Measurements from ENCODE around the gene SUMO3. TPM values are rescaled to one million over a fixed set of nuclear protein-coding genes. Genes with fewer than 3 reads are reported as not detected.

SUMO3 gene
- total RNA-seq, 1 donor from 2014 or later, result 69.0 TPM

DNA sequence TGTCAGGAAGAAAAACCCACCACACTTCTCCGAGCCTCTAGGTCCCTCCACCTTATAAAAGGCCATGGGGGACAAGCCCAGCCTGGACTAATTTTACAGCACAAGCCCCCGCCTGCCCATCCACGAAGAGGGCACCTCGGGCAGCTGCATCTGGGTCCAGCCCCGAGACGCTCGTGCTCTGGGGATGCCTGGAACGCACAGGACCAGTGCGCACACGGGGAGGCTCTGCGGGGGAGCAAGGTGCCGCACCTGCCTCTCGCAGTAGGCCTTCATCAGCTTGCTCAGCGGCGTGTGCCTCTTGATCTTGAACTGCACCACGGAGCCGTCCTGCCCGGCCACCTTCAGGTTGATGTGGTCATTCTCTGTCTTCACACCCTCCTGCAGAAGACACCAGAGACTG lies 4.1 kb downstream of the SUMO3 start:
- Mint-ChIP-seq H3K9me3 (ENCODE audit: unreplicated experiment) (no peaks in the 10 kb centered on the region), H3K4me1 (ENCODE audit: unreplicated experiment) (peaks cover 8% of the 10 kb centered on the region), H3K27ac (ENCODE audit: unreplicated experiment) (no peak overlapping the region), H3K27me3 (ENCODE audit: unreplicated experiment) (no peaks in the 10 kb centered on the region), H3K4me3 (ENCODE audit: unreplicated experiment) (no peak overlapping the region), H3K36me3 (ENCODE audit: low read depth, unreplicated experiment) (peaks cover 22% of the 10 kb centered on the region)
- no peak for DNase-seq (ENCODE audit: low spot score)
- TF ChIP-seq, protein P1, sequence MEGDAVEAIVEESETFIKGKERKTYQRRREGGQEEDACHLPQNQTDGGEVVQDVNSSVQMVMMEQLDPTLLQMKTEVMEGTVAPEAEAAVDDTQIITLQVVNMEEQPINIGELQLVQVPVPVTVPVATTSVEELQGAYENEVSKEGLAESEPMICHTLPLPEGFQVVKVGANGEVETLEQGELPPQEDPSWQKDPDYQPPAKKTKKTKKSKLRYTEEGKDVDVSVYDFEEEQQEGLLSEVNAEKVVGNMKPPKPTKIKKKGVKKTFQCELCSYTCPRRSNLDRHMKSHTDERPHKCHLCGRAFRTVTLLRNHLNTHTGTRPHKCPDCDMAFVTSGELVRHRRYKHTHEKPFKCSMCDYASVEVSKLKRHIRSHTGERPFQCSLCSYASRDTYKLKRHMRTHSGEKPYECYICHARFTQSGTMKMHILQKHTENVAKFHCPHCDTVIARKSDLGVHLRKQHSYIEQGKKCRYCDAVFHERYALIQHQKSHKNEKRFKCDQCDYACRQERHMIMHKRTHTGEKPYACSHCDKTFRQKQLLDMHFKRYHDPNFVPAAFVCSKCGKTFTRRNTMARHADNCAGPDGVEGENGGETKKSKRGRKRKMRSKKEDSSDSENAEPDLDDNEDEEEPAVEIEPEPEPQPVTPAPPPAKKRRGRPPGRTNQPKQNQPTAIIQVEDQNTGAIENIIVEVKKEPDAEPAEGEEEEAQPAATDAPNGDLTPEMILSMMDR (IDR thresholded peaks at IDR 0.05; ENCODE audit: unreplicated experiment), result no peak

DNA sequence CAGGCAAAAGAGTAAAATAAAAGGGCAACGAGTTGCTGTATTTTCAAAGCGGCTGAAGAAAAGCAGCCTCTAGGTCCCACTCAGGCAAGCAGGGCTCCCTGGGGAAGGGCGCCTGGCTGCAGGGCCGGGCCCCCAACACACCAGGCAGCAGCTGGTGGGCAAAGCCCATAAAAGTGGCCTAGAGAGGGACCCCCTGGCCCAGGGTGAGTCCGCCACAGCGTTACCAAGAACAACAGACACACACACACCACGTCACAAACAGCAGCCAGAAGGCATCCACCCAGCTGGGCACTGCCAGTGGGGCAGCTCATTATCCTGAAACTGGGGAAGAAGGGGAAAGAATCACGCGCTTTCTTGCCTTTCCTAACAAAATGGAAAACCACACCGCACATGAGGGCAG lies 4.7 kb downstream of the SUMO3 start:
- DNase-seq (ENCODE audit: low spot score), result no peak

DNA sequence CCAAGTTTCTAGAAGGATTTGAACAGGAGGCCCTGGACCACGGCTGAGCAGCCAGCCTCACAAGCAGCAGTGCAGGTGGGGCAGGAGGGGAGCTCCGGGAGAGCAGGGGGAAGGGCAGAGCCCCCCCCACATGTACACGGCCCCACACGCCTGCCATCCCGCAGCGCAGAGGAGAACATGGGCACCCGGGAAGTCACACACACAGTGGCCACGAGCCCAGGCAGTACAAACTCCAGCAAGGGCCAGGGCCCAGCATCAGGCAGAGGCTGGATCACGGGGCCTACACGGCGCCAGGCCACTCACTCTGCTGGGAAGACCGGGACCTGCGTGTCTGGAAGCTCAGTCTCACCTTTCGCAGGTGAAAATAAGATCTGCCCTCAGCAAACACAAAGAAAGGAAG lies 5.2 kb downstream of the SUMO3 start:
- H3K27me3 Mint-ChIP-seq (ENCODE audit: unreplicated experiment), result no peaks in the 10 kb centered on the region
- TF ChIP-seq, protein P1 (IDR thresholded peaks at IDR 0.05; ENCODE audit: unreplicated experiment), result no peak
- H3K4me1 Mint-ChIP-seq (ENCODE audit: unreplicated experiment), result peaks cover 8% of the 10 kb centered on the region
- H3K9me3 Mint-ChIP-seq (ENCODE audit: unreplicated experiment), result no peaks in the 10 kb centered on the region
- peaks cover 22% of the 10 kb centered on the region for H3K36me3 Mint-ChIP-seq (ENCODE audit: low read depth, unreplicated experiment)
- DNase-seq (ENCODE audit: low spot score), result no peak
- peak overlapping the region; percentile 42 for H3K27ac Mint-ChIP-seq (ENCODE audit: unreplicated experiment)
- H3K4me3 Mint-ChIP-seq (ENCODE audit: unreplicated experiment), result no peak overlapping the region

More for the DNA sequence above, 4.7 kb downstream of the SUMO3 start:
- no peak overlapping the region for H3K4me3 Mint-ChIP-seq (ENCODE audit: unreplicated experiment)
- no peaks in the 10 kb centered on the region for H3K9me3 Mint-ChIP-seq (ENCODE audit: unreplicated experiment)
- H3K27ac Mint-ChIP-seq (ENCODE audit: unreplicated experiment), result no peak overlapping the region
- H3K36me3 Mint-ChIP-seq (ENCODE audit: low read depth, unreplicated experiment), result peaks cover 22% of the 10 kb centered on the region
- H3K4me1 Mint-ChIP-seq (ENCODE audit: unreplicated experiment), result peaks cover 8% of the 10 kb centered on the region
- H3K27me3 Mint-ChIP-seq (ENCODE audit: unreplicated experiment), result no peaks in the 10 kb centered on the region
- TF ChIP-seq, protein P1 (IDR thresholded peaks at IDR 0.05; ENCODE audit: unreplicated experiment), result no peak

DNA sequence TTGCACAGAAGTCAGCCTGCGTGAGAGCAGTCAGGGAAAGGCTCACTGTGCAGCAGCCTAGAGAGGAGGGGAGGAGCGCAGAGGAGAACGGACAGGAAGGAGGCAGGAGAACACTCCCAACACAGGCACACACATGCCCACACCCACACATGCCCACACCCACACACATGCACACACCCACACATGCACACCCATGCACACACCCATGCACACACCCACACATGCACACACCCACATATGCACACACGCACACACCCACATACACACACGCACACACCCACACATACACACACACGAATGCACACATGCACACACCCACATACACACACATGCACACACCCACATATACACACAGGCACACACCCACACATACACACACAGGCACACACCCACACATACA lies 7.1 kb downstream of the SUMO3 start:
- DNase-seq (ENCODE audit: low spot score), result no peak
- Mint-ChIP-seq H3K36me3 (ENCODE audit: low read depth, unreplicated experiment) (peaks cover 33% of the 10 kb centered on the region), H3K27ac (ENCODE audit: unreplicated experiment) (no peak overlapping the region), H3K27me3 (ENCODE audit: unreplicated experiment) (no peaks in the 10 kb centered on the region), H3K4me1 (ENCODE audit: unreplicated experiment) (peaks cover 5% of the 10 kb centered on the region), H3K9me3 (ENCODE audit: unreplicated experiment) (no peaks in the 10 kb centered on the region), H3K4me3 (ENCODE audit: unreplicated experiment) (no peak overlapping the region)
- TF ChIP-seq, protein P1 (IDR thresholded peaks at IDR 0.05; ENCODE audit: unreplicated experiment), result no peak

DNA sequence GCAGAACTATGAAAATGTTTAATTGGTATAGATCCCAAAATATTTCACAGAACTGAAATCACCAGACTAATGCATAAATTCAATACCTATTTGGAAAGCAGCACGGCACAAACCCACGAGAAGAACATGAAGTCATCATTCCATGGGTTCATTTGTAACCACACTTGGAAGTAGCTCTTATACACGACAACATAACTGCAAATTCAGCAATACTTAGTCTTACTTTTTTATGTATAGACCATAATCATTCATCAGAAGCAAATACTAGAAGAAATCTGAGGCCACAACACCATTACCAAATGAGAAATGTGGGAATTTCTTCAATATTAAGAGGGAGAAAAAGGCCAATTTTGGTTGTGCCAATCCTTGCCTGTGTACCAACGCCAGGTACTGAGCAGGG lies 12.0 kb downstream of the SUMO3 start:
- Mint-ChIP-seq H3K36me3 (ENCODE audit: low read depth, unreplicated experiment) (peaks cover 29% of the 10 kb centered on the region), H3K27ac (ENCODE audit: unreplicated experiment) (no peak overlapping the region), H3K9me3 (ENCODE audit: unreplicated experiment) (no peaks in the 10 kb centered on the region), H3K27me3 (ENCODE audit: unreplicated experiment) (peaks cover 7% of the 10 kb centered on the region), H3K4me1 (ENCODE audit: unreplicated experiment) (peaks cover 16% of the 10 kb centered on the region), H3K4me3 (ENCODE audit: unreplicated experiment) (peak overlapping the region; percentile 8)
- DNase-seq (ENCODE audit: low spot score), result no peak
- TF ChIP-seq, protein P1 (IDR thresholded peaks at IDR 0.05; ENCODE audit: unreplicated experiment), result no peak

All from endothelial cell (in vitro differentiated cells).